Measurements from ENCODE around the gene PKNOX2.

The PKNOX2 gene

GRCh38 chr11:125257751-125258150 lies 93.2 kb downstream of the PKNOX2 start:
- peaks cover 7% of the 10 kb centered on the region for H3K27me3 ChIP-seq (ENCODE audit: control insufficient read depth, insufficient read depth, low read length)
- H3K9me3 ChIP-seq (replicated peaks; ENCODE audit: low read length), result no peaks in the 10 kb centered on the region
- H3K4me1 ChIP-seq (ENCODE audit: control insufficient read depth, insufficient read depth, low read length), result peaks cover 34% of the 10 kb centered on the region
- H3K36me3 ChIP-seq (ENCODE audit: insufficient read depth, low read length), result no peaks in the 10 kb centered on the region
- H3K4me2 ChIP-seq (ENCODE audit: low read length), result no peak overlapping the region
- H3K9ac ChIP-seq (ENCODE audit: low read depth, low read length), result no peak overlapping the region
- no peak overlapping the region for H3K4me3 ChIP-seq (ENCODE audit: low read length)

- no peak overlapping the region for H3K9ac ChIP-seq (ENCODE audit: low read depth, low read length)
- H3K9me3 ChIP-seq (replicated peaks; ENCODE audit: low read length), result no peaks in the 10 kb centered on the region
- no peak overlapping the region for H3K4me3 ChIP-seq (ENCODE audit: low read length)
- H3K27me3 ChIP-seq (ENCODE audit: control insufficient read depth, insufficient read depth, low read length), result peaks cover 10% of the 10 kb centered on the region
- peaks cover 42% of the 10 kb centered on the region for H3K4me1 ChIP-seq (ENCODE audit: control insufficient read depth, insufficient read depth, low read length)
- H3K4me2 ChIP-seq (ENCODE audit: low read length), result no peak overlapping the region
- no peaks in the 10 kb centered on the region for H3K36me3 ChIP-seq (ENCODE audit: insufficient read depth, low read length)
Measured at GRCh38 chr11:125258291-125259032, 93.9 kb downstream of the PKNOX2 start.

- Histone ChIP-seq H3K36me3 (ENCODE audit: insufficient read depth, low read length) (no peaks in the 10 kb centered on the region), H3K4me3 (ENCODE audit: low read length) (peak overlapping the region; percentile 59), H3K4me1 (ENCODE audit: control insufficient read depth, insufficient read depth, low read length) (peaks cover 60% of the 10 kb centered on the region), H3K9ac (ENCODE audit: low read depth, low read length) (peak overlapping the region; percentile 95), H3K27me3 (ENCODE audit: control insufficient read depth, insufficient read depth, low read length) (peaks cover 10% of the 10 kb centered on the region), H3K4me2 (ENCODE audit: low read length) (peak overlapping the region; percentile 68), H3K9me3 (replicated peaks; ENCODE audit: low read length) (no peaks in the 10 kb centered on the region)
Measured at GRCh38 chr11:125261588-125261987, 97.0 kb downstream of the PKNOX2 start.

- no peaks in the 10 kb centered on the region for H3K9me3 ChIP-seq (replicated peaks; ENCODE audit: low read length)
- H3K36me3 ChIP-seq (ENCODE audit: insufficient read depth, low read length), result no peaks in the 10 kb centered on the region
- peaks cover 61% of the 10 kb centered on the region for H3K4me1 ChIP-seq (ENCODE audit: control insufficient read depth, insufficient read depth, low read length)
- H3K4me2 ChIP-seq (ENCODE audit: low read length), result peak overlapping the region; percentile 68
- H3K4me3 ChIP-seq (ENCODE audit: low read length), result peak overlapping the region; percentile 59
- peaks cover 10% of the 10 kb centered on the region for H3K27me3 ChIP-seq (ENCODE audit: control insufficient read depth, insufficient read depth, low read length)
- peak overlapping the region; percentile 95 for H3K9ac ChIP-seq (ENCODE audit: low read depth, low read length)
Measured at GRCh38 chr11:125262194-125262829, 97.8 kb downstream of the PKNOX2 start.

GRCh38 chr11:125262830-125263218 lies 98.3 kb downstream of the PKNOX2 start:
- peaks cover 66% of the 10 kb centered on the region for H3K4me1 ChIP-seq (ENCODE audit: control insufficient read depth, insufficient read depth, low read length)
- H3K36me3 ChIP-seq (ENCODE audit: insufficient read depth, low read length), result no peaks in the 10 kb centered on the region
- H3K9me3 ChIP-seq (replicated peaks; ENCODE audit: low read length), result no peaks in the 10 kb centered on the region
- peak overlapping the region; percentile 68 for H3K4me2 ChIP-seq (ENCODE audit: low read length)
- H3K27me3 ChIP-seq (ENCODE audit: control insufficient read depth, insufficient read depth, low read length), result peaks cover 10% of the 10 kb centered on the region
- H3K9ac ChIP-seq (ENCODE audit: low read depth, low read length), result peak overlapping the region; percentile 95
- H3K4me3 ChIP-seq (ENCODE audit: low read length), result peak overlapping the region; percentile 59

- Histone ChIP-seq H3K4me1 (ENCODE audit: control insufficient read depth, insufficient read depth, low read length) (peaks cover 70% of the 10 kb centered on the region), H3K4me3 (ENCODE audit: low read length) (no peak overlapping the region), H3K27me3 (ENCODE audit: control insufficient read depth, insufficient read depth, low read length) (peaks cover 10% of the 10 kb centered on the region), H3K4me2 (ENCODE audit: low read length) (peak overlapping the region; percentile 68), H3K9me3 (replicated peaks; ENCODE audit: low read length) (no peaks in the 10 kb centered on the region), H3K9ac (ENCODE audit: low read depth, low read length) (peak overlapping the region; percentile 95), H3K36me3 (ENCODE audit: insufficient read depth, low read length) (no peaks in the 10 kb centered on the region)
Measured at GRCh38 chr11:125263268-125263790, 98.8 kb downstream of the PKNOX2 start.

GRCh38 chr11:125264100-125265022 lies 99.8 kb downstream of the PKNOX2 start:
- no peaks in the 10 kb centered on the region for H3K36me3 ChIP-seq (ENCODE audit: insufficient read depth, low read length)
- peaks cover 10% of the 10 kb centered on the region for H3K27me3 ChIP-seq (ENCODE audit: control insufficient read depth, insufficient read depth, low read length)
- peak overlapping the region; percentile 68 for H3K4me2 ChIP-seq (ENCODE audit: low read length)
- no peaks in the 10 kb centered on the region for H3K9me3 ChIP-seq (replicated peaks; ENCODE audit: low read length)
- H3K9ac ChIP-seq (ENCODE audit: low read depth, low read length), result peak overlapping the region; percentile 92
- peak overlapping the region; percentile 41 for H3K4me3 ChIP-seq (ENCODE audit: low read length)
- peaks cover 73% of the 10 kb centered on the region for H3K4me1 ChIP-seq (ENCODE audit: control insufficient read depth, insufficient read depth, low read length)

- Histone ChIP-seq H3K36me3 (ENCODE audit: insufficient read depth, low read length) (no peaks in the 10 kb centered on the region), H3K4me3 (ENCODE audit: low read length) (no peak overlapping the region), H3K4me1 (ENCODE audit: control insufficient read depth, insufficient read depth, low read length) (peaks cover 87% of the 10 kb centered on the region), H3K9ac (ENCODE audit: low read depth, low read length) (peak overlapping the region; percentile 74), H3K9me3 (replicated peaks; ENCODE audit: low read length) (no peaks in the 10 kb centered on the region), H3K27me3 (ENCODE audit: control insufficient read depth, insufficient read depth, low read length) (peaks cover 4% of the 10 kb centered on the region), H3K4me2 (ENCODE audit: low read length) (no peak overlapping the region)
Measured at GRCh38 chr11:125267548-125267947, 103.0 kb downstream of the PKNOX2 start.

- peak overlapping the region; percentile 74 for H3K9ac ChIP-seq (ENCODE audit: low read depth, low read length)
- no peak overlapping the region for H3K4me2 ChIP-seq (ENCODE audit: low read length)
- H3K4me3 ChIP-seq (ENCODE audit: low read length), result no peak overlapping the region
- H3K36me3 ChIP-seq (ENCODE audit: insufficient read depth, low read length), result no peaks in the 10 kb centered on the region
- peaks cover 85% of the 10 kb centered on the region for H3K4me1 ChIP-seq (ENCODE audit: control insufficient read depth, insufficient read depth, low read length)
- H3K27me3 ChIP-seq (ENCODE audit: control insufficient read depth, insufficient read depth, low read length), result no peaks in the 10 kb centered on the region
- no peaks in the 10 kb centered on the region for H3K9me3 ChIP-seq (replicated peaks; ENCODE audit: low read length)
Measured at GRCh38 chr11:125268611-125269010, 104.1 kb downstream of the PKNOX2 start.

GRCh38 chr11:125270106-125270505 lies 105.6 kb downstream of the PKNOX2 start:
- Histone ChIP-seq H3K4me1 (ENCODE audit: control insufficient read depth, insufficient read depth, low read length) (peaks cover 73% of the 10 kb centered on the region), H3K4me2 (ENCODE audit: low read length) (no peak overlapping the region), H3K9me3 (replicated peaks; ENCODE audit: low read length) (no peaks in the 10 kb centered on the region), H3K9ac (ENCODE audit: low read depth, low read length) (peak overlapping the region; percentile 27), H3K36me3 (ENCODE audit: insufficient read depth, low read length) (no peaks in the 10 kb centered on the region), H3K4me3 (ENCODE audit: low read length) (no peak overlapping the region), H3K27me3 (ENCODE audit: control insufficient read depth, insufficient read depth, low read length) (no peaks in the 10 kb centered on the region)

- H3K27me3 ChIP-seq (ENCODE audit: control insufficient read depth, insufficient read depth, low read length), result no peaks in the 10 kb centered on the region
- H3K9ac ChIP-seq (ENCODE audit: low read depth, low read length), result peak overlapping the region; percentile 58
- no peaks in the 10 kb centered on the region for H3K9me3 ChIP-seq (replicated peaks; ENCODE audit: low read length)
- no peak overlapping the region for H3K4me2 ChIP-seq (ENCODE audit: low read length)
- no peaks in the 10 kb centered on the region for H3K36me3 ChIP-seq (ENCODE audit: insufficient read depth, low read length)
- H3K4me3 ChIP-seq (ENCODE audit: low read length), result no peak overlapping the region
- peaks cover 70% of the 10 kb centered on the region for H3K4me1 ChIP-seq (ENCODE audit: control insufficient read depth, insufficient read depth, low read length)
Measured at GRCh38 chr11:125270711-125271110, 106.2 kb downstream of the PKNOX2 start.

Measured in skeletal muscle satellite cell (primary cell).